GM10266 (cell line): ENCODE data around the gene FBXO2.

Experiments
- DNase-seq: peaks from one replicate; pipeline ENCODE4 v3.0.0; 2012; ENCODE audit errors: extremely low spot score
- CTCF ChIP-seq: IDR thresholded peaks from 2 replicates; pipeline ENCODE4 v1.5.1; 2012; ENCODE audit warnings: mild to moderate bottlenecking, low read depth; ENCODE audit not compliant: control insufficient read depth, insufficient read depth; ENCODE audit errors: missing control alignments

The FBXO2 gene

DNA sequence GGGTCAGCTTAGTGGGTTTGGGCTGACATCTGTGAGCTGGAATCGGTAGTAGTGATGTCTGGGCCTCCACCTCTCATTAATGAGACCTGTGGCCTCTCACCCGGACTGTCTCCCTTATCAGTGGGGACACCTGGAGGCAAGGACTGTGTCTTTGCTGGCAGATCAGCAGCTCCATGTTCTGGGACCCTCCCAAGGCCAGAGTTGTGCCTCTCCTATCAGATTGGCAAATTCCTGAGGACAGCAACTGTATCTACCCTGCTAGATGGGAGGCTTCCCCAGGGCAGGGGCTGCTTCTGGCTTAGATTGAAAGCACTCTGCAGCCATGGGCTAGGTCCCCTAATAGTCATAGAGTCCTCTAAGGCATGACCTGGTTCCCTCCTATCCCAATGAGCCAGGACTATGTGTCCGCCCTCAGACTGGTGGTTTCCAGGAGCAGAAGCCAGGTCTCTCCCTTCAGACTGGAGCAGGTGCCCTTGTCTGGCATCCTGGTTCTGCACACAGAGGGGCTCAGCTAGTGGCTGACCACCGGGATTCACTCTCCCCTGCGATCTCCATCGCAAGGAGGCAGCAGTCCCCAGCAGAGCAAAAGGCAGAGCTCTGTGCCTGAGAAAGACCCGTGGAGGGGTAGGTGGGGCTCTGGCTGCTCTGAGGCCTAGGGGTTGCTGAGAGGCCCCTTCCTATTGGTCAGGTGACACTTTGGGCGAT lies 43.1 kb upstream of the FBXO2 start:
- TF ChIP-seq CTCF, result no peak
- no peak for DNase-seq

DNA sequence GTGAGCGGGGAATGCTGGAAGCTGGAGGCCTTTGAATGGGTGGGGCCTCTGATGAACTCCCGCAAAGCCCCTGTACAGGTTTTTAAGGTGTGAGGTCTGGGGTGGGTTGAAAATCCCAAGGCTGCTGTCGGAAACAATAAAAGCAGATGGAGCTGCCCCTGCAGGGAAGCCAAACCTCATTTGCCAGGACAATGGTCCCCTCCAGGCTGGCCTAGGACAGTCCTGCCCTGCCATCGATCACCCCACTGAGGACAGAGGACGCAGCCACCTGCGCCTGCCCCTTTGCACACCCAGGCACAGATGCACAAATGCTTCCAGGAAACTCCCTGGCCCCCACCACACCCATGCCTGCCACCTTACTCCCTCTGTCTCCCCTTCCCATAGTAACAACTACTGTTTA lies 41.6 kb upstream of the FBXO2 start:
- TF ChIP-seq CTCF, result no peak
- no peak for DNase-seq

DNA sequence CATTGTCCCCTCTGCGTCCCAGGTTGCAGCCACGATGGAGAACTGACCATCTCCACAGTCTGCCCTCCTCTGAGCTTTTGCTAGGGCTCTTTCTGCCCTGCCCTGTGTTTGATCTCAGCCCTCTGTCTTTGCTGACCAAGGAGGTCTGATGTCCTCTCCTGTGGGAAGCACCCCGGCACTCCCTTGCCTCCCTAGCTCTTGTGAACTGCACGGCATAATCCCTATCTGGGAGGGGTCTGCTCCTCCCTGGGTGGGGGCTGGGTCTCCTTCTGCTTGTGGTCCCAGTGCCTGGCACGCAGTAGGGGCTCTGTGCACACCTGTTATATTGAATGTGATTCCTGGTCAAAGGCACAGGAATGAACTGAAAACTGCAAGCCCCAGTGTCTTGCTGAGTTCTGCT lies 39.7 kb upstream of the FBXO2 start:
- DNase-seq, result no peak
- no peak for TF ChIP-seq CTCF

DNA sequence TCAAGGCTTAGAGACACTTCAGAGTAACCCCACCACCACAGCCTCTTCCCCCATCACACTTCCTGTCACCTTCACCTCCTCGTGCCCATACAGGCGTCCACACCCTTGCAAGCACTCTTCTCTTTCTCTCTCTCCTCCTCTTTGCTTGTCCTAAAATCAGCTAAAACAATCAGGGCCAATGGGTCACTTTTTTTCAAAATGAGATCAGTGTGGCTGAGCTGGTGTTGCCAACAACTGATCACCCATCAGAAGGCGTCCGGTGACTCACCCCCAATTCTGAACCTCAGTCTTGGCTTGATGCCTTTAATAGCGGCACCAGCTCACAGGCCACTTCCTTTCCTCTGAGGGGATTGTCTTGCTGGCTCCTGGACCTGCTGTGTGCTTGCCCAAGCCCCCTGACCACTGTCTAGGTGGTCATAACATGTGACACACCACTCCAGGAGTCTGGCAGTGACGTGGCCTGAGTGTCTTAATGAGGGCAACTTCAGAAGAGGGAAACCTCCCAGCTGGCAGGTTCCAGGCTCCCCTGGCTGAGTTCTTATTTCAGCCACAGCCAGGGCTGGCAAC lies 38.9 kb upstream of the FBXO2 start:
- DNase-seq, result no peak
- TF ChIP-seq CTCF, result no peak

DNA sequence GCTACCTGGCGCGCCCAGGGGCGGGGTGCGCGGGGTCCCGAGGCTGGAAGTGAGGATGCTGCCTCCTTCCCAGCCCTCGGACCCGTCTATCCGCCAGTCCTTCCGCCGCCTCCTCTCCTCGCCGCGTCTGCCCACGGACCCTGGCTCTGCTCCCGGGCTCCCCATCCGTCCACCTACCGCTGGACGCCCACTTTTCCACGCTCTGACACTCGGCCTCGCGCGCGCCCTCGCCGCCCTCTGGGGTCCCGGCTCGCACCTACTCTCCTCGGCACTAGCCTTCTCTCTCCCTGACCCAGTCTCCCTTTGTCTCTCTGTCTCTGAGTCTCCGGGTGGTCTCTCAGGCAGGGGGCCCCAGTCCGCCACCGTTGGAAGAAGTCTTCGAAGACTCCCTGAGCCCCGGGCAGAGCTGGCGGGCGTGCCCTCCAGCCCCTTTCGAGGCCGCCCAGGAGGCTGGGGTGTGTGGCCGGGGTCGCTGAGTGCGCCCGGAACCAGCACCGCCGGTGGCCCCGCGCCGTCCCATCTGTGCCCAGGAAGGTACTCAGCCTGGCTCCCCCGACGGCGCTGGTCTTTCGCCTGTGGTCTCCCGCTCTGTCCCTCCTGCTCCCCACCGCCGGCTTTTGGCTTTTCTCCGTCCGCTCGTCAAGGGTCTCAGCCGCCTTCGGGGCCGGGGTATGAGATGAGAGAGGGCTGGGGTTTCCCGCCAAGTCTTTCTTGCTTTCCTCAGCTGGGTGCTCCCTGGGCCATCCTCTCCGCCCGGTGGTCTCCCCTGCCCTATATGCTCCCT lies 37.9 kb upstream of the FBXO2 start:
- no peak for TF ChIP-seq CTCF
- no peak for DNase-seq

DNA sequence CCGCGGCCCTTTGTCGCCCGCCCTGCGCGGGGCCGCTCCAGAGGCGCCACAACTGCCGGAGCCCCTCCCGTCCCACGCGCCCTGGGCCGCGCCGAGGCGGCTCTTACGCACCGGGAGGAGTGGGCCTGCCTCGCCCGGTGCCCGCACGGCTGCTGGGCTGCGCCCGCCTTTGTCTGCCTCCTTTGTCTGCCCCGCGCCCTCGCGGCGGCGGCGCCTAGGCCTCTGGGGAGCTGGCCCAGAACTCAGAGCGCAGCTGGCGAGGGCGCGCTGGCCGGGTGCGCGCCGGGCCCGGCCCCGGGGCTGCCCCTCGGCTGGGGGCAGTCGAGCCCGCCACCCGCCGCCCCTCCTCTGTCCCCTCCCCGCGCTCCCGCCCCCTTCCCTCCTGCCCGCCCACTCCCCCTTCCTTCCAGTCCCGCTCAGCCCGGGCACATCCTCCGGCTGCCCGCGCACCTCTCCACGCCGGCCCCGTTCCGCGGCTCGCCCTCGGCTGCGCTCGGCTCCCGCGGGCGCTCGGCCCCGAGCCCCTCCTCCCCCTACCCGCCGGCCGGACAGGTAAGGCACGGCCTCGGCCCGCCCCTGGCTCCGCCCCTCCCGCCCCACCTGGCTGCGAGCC lies 37.2 kb upstream of the FBXO2 start, which contains the start of gene DRAXIN:
DRAXIN (plus strand) TSS at position 409 of the 613 bp plus-strand sequence. CDS start 14,549 bp downstream, outside the sequence.
- no peak for TF ChIP-seq CTCF
- no peak for DNase-seq
